Endothelial cell of umbilical vein (primary cell): ENCODE data around the gene ACTG2.

Experiments
- CTCF ChIP-seq, 2 donors: IDR thresholded peaks; 1 replicate in 1 of 2; 2 replicates in 1 of 2; pipeline ENCODE4 v1.5.1; 2011; ENCODE audit warnings: low read length in 2 of 2, mild to moderate bottlenecking in 2 of 2, moderate library complexity in 2 of 2, control low read depth in 1 of 2, inconsistent platforms in 1 of 2, low read depth in 1 of 2; ENCODE audit not compliant: insufficient read depth in 1 of 2; ENCODE audit errors: extremely low read depth in 1 of 2
- EZH2 ChIP-seq: IDR thresholded peaks from 2 replicates; pipeline ENCODE4 v1.6.1; 2012; ENCODE audit warnings: borderline replicate concordance, low read depth, mild to moderate bottlenecking, moderate library complexity, low read length, inconsistent platforms; ENCODE audit not compliant: severe bottlenecking
- MAX ChIP-seq: IDR thresholded peaks from 2 replicates; pipeline ENCODE4 v1.6.1; 2011; ENCODE audit not compliant: insufficient read depth, insufficient read length
- POLR2A ChIP-seq: IDR thresholded peaks from 2 replicates; pipeline ENCODE4 v1.6.1; 2012; ENCODE audit warnings: low read depth, mild to moderate bottlenecking, control low read depth, low read length
- POLR2AphosphoS5 ChIP-seq: IDR thresholded peaks from 2 replicates; pipeline ENCODE4 v1.6.1; 2012; ENCODE audit warnings: low read depth, mild to moderate bottlenecking, control low read depth, low read length, moderate library complexity; ENCODE audit not compliant: insufficient read depth

- no peak for TF ChIP-seq CTCF (IDR thresholded peaks at IDR 0.05; ENCODE audit: extremely low read depth in 1 of 2, insufficient read depth in 1 of 2, low read depth in 1 of 2, low read length in 2 of 2)
- TF ChIP-seq POLR2AphosphoS5, result no peak
- no peak for TF ChIP-seq POLR2A
- TF ChIP-seq MAX, result no peak
- TF ChIP-seq EZH2, result no peak
These were observed 36.6 kb upstream of the ACTG2 start for GRCh38 chr2:73856214-73856613.
